H1 (cell line): ENCODE measurements around the gene MACROD2. TPM values are rescaled to one million over a fixed set of nuclear protein-coding genes. Genes with fewer than 3 reads are reported as not detected.

Experiments used
- CTCF ChIA-PET: fragments of 300-600 bp; sonication (Branson Sonifier 250); formaldehyde crosslinking; loops from one replicate; lab custom pipeline; 2021; ENCODE audit not compliant: partially characterized antibody; lab: Charles Lee
- POLR2A ChIA-PET: fragments of 300-600 bp; sonication (Branson Sonifier 250); formaldehyde crosslinking; loops from one replicate; lab custom pipeline; 2021; ENCODE audit warnings: inconsistent platforms; ENCODE audit not compliant: partially characterized antibody; lab: Charles Lee
- DNase-seq, 2 experiments: peaks; one replicate each; pipeline versions ENCODE4 v3.0.0 to v3.0.0-alpha.2; 2010 to 2022; ENCODE audit warnings: low spot score in 2 of 2, low read depth in 1 of 2, mixed read lengths in 1 of 2
- FAIRE-seq: peaks from 2 replicates; lab custom pipeline; 2011; peaks lifted over from hg19 to GRCh38; lab: Jason Lieb, UNC
- H2AFZ ChIP-seq: 2 replicates; pipeline ENCODE4 v1.8.1; 2012; ENCODE audit warnings: low read length, inconsistent platforms
- H2AK5ac ChIP-seq: 2 replicates; pipeline ENCODE4 v1.6.1; 2013; ENCODE audit warnings: low read depth, low read length
- H2BK120ac ChIP-seq: replicated peaks from 2 replicates; pipeline ENCODE3; 2013; ENCODE audit warnings: low read depth, low read length, inconsistent platforms
- H2BK12ac ChIP-seq: 2 replicates; pipeline ENCODE4 v1.6.1; 2013; ENCODE audit warnings: low read depth, low read length
- H2BK15ac ChIP-seq: 2 replicates; pipeline ENCODE4 v1.6.1; 2013; ENCODE audit warnings: low read length
- H2BK20ac ChIP-seq: 2 replicates; pipeline ENCODE4 v1.6.1; 2013; ENCODE audit warnings: low read length
- H2BK5ac ChIP-seq: 2 replicates; pipeline ENCODE4 v1.6.1; 2013; ENCODE audit warnings: low read depth, low read length
- H3K14ac ChIP-seq: 2 replicates; pipeline ENCODE4 v1.6.1; 2013; ENCODE audit warnings: inconsistent platforms; ENCODE audit not compliant: insufficient read length
- H3K18ac ChIP-seq: 2 replicates; pipeline ENCODE4 v1.6.1; 2013; ENCODE audit warnings: low read length; ENCODE audit errors: extremely low read depth
- H3K23ac ChIP-seq: 2 replicates; pipeline ENCODE4 v1.6.1; 2013; ENCODE audit warnings: inconsistent platforms; ENCODE audit not compliant: insufficient read length
- H3K23me2 ChIP-seq: 2 replicates; pipeline ENCODE4 v1.6.1; 2013; ENCODE audit warnings: low read depth, low read length
- H3K27ac ChIP-seq: 2 replicates; pipeline ENCODE4 v1.6.1; 2011; ENCODE audit warnings: low read depth, low read length, inconsistent platforms
- H3K27me3 ChIP-seq, 4 experiments: replicated peaks in 1 of 4; 1 replicate in 1 of 4; 2 replicates in 3 of 4; pipeline versions ENCODE4 v1.6.1 to v1.8.1; 2011 to 2013; ENCODE audit warnings: low read length in 3 of 4, mild to moderate bottlenecking in 3 of 4, inconsistent platforms in 2 of 4, mixed read lengths in 2 of 4, moderate library complexity in 1 of 4; ENCODE audit not compliant: control insufficient read depth in 3 of 4, insufficient read depth in 3 of 4; ENCODE audit errors: extremely low read depth in 1 of 4
- H3K36me3 ChIP-seq, 4 experiments: 2 replicates each; pipeline versions ENCODE4 v1.6.1 to v1.8.1; 2011 to 2013; ENCODE audit warnings: mild to moderate bottlenecking in 4 of 4, low read length in 3 of 4, moderate library complexity in 2 of 4, control low read depth in 1 of 4, inconsistent platforms in 1 of 4; ENCODE audit not compliant: insufficient read depth in 4 of 4, control insufficient read depth in 2 of 4
- H3K4ac ChIP-seq: replicated peaks from 2 replicates; pipeline ENCODE3; 2013; ENCODE audit warnings: low read length, low read depth, mixed read lengths, inconsistent platforms; ENCODE audit not compliant: insufficient read length
- H3K4me1 ChIP-seq, 4 experiments: replicated peaks in 1 of 4; 1 replicate in 1 of 4; 2 replicates in 3 of 4; pipeline versions ENCODE4 v1.6.1 to v1.8.1; 2011 to 2013; ENCODE audit warnings: low read length in 3 of 4, inconsistent platforms in 2 of 4, mixed read lengths in 1 of 4; ENCODE audit not compliant: insufficient read depth in 4 of 4, control insufficient read depth in 3 of 4
- H3K4me2 ChIP-seq, 2 experiments: 2 replicates each; pipeline versions ENCODE4 v1.6.1 to v1.8.1; 2011 to 2013; ENCODE audit warnings: low read depth in 2 of 2, low read length in 2 of 2, control low read depth in 1 of 2, inconsistent platforms in 1 of 2, mild to moderate bottlenecking in 1 of 2; ENCODE audit not compliant: insufficient read depth in 1 of 2
- H3K4me3 ChIP-seq, 4 experiments: fragments of 200-600, 300-600 bp in 1 of 4; sonication (generic), shearing (Covaris generic), sonication (Bioruptor Twin) in 1 of 4; 2 replicates each; pipeline versions ENCODE4 v1.5.1 to v1.8.1; 2011 to 2016; ENCODE audit warnings: low read length in 4 of 4, low read depth in 3 of 4, control low read depth in 2 of 4, inconsistent platforms in 2 of 4, mild to moderate bottlenecking in 2 of 4, mixed read lengths in 1 of 4, moderate library complexity in 1 of 4; ENCODE audit not compliant: insufficient read depth in 2 of 4; ENCODE audit errors: extremely low read depth in 1 of 4
- H3K56ac ChIP-seq: replicated peaks from 2 replicates; pipeline ENCODE3; 2013; ENCODE audit warnings: low read depth, mild to moderate bottlenecking, mixed read lengths, low read length, inconsistent platforms; ENCODE audit not compliant: insufficient read length
- H3K79me1 ChIP-seq: 2 replicates; pipeline ENCODE4 v1.6.1; 2013; ENCODE audit warnings: low read depth, low read length, control low read depth
- H3K79me2 ChIP-seq, 2 experiments: 2 replicates each; pipeline versions ENCODE4 v1.6.1 to v1.8.1; 2012 to 2013; ENCODE audit warnings: low read length in 2 of 2, mild to moderate bottlenecking in 2 of 2, inconsistent platforms in 1 of 2; ENCODE audit not compliant: insufficient read depth in 2 of 2, control insufficient read depth in 1 of 2
- H3K9ac ChIP-seq, 4 experiments: replicated peaks in 1 of 4; 1 replicate in 1 of 4; 2 replicates in 3 of 4; pipeline versions ENCODE4 v1.6.1 to v1.8.1; 2011 to 2013; ENCODE audit warnings: low read depth in 3 of 4, low read length in 3 of 4, control low read depth in 2 of 4, mild to moderate bottlenecking in 2 of 4, moderate library complexity in 2 of 4, inconsistent platforms in 1 of 4; ENCODE audit errors: extremely low read depth in 1 of 4
- H3K9me3 ChIP-seq, 2 experiments: 2 replicates each; pipeline versions ENCODE4 v1.6.1 to v1.8.1; 2012 to 2013; ENCODE audit warnings: mild to moderate bottlenecking in 2 of 2, moderate library complexity in 2 of 2, control low read depth in 1 of 2, inconsistent platforms in 1 of 2, low read depth in 1 of 2, low read length in 1 of 2, mixed read lengths in 1 of 2; ENCODE audit not compliant: insufficient read depth in 2 of 2
- H4K20me1 ChIP-seq, 2 experiments: replicated peaks in 1 of 2; 2 replicates each; pipeline versions ENCODE3 to v1.8.1; 2011 to 2013; ENCODE audit warnings: inconsistent platforms in 2 of 2, low read length in 2 of 2, mild to moderate bottlenecking in 1 of 2; ENCODE audit not compliant: insufficient read depth in 2 of 2, control insufficient read depth in 1 of 2
- H4K5ac ChIP-seq: 2 replicates; pipeline ENCODE4 v1.6.1; 2013; ENCODE audit warnings: low read length, low read depth, mixed read lengths, inconsistent platforms; ENCODE audit not compliant: insufficient read length
- H4K8ac ChIP-seq: 2 replicates; pipeline ENCODE4 v1.8.0; 2013; ENCODE audit warnings: mild to moderate bottlenecking, moderate library complexity, low read length, inconsistent platforms; ENCODE audit not compliant: insufficient read depth; ENCODE audit errors: extremely low read depth
- H4K91ac ChIP-seq: replicated peaks from 2 replicates; pipeline ENCODE3; 2013; ENCODE audit warnings: low read length, mixed read lengths, inconsistent platforms; ENCODE audit not compliant: insufficient read length
- CTBP2 ChIP-seq: IDR thresholded peaks from 2 replicates; pipeline ENCODE4 v1.7.0; 2011; ENCODE audit warnings: borderline replicate concordance, mild to moderate bottlenecking, moderate library complexity, mixed read lengths, low read length; ENCODE audit not compliant: insufficient read depth, insufficient read length
- E2F6 ChIP-seq: IDR thresholded peaks from 2 replicates; pipeline ENCODE4 v1.6.1; 2012; ENCODE audit warnings: inconsistent platforms
- GTF2F1 ChIP-seq: IDR thresholded peaks from 2 replicates; pipeline ENCODE4 v1.6.1; 2012; ENCODE audit warnings: low read depth, low read length, improper control_type of control experiment, borderline replicate concordance
- JUN ChIP-seq: IDR thresholded peaks from 2 replicates; pipeline ENCODE4 v1.6.1; 2011; ENCODE audit warnings: low read depth, mild to moderate bottlenecking, improper control_type of control experiment, low read length
- NANOG ChIP-seq: IDR thresholded peaks from 2 replicates; pipeline ENCODE4 v1.6.1; 2011; ENCODE audit warnings: low read length, low read depth, mild to moderate bottlenecking, inconsistent platforms; ENCODE audit not compliant: insufficient read depth, poor library complexity, severe bottlenecking
- PHF8 ChIP-seq: fragments of 200-600 bp; sonication (generic); conservative IDR thresholded peaks from 2 replicates; pipeline ENCODE4 v1.7.1; 2012; ENCODE audit warnings: low read depth, mild to moderate bottlenecking, inconsistent platforms, low read length, moderate library complexity
- POLR2AphosphoS5 ChIP-seq: IDR thresholded peaks from 2 replicates; pipeline ENCODE4 v1.6.1; 2011; ENCODE audit warnings: low read depth, low read length
- RFX5 ChIP-seq: IDR thresholded peaks from 2 replicates; pipeline ENCODE4 v1.6.1; 2011; ENCODE audit warnings: low read depth, low read length, improper control_type of control experiment, borderline replicate concordance
- SIRT6 ChIP-seq: IDR thresholded peaks from one replicate; pipeline ENCODE4 v1.7.1; 2012; ENCODE audit warnings: low read length, inconsistent platforms
- SP2 ChIP-seq: IDR thresholded peaks from 2 replicates; pipeline ENCODE4 v1.6.1; 2012; ENCODE audit warnings: mild to moderate bottlenecking, low read length, inconsistent platforms
- SRF ChIP-seq: IDR thresholded peaks from 2 replicates; pipeline ENCODE4 v1.6.1; 2011; ENCODE audit warnings: mild to moderate bottlenecking, low read depth, low read length, moderate library complexity
- SUZ12 ChIP-seq: fragments of 200-600 bp; sonication (generic); IDR thresholded peaks from 2 replicates; pipeline ENCODE4 v1.6.1; 2012; ENCODE audit warnings: mild to moderate bottlenecking, inconsistent platforms, low read length, moderate library complexity, mixed read lengths
- WGBS, 2 experiments: shearing (Covaris generic) in 1 of 2; methylation state at CpG; one replicate each; pipeline versions ENCODE4 v1.1.6 to v1.1.7; 2013 to 2015; ENCODE audit warnings: low lambda C conversion rate in 2 of 2, mixed read lengths in 2 of 2, inconsistent platforms in 1 of 2, low coverage in 1 of 2, missing lambda C conversion rate in 1 of 2; ENCODE audit not compliant: insufficient replicate concordance in 2 of 2, insufficient coverage in 1 of 2, insufficient read length in 1 of 2; ENCODE audit errors: extremely low coverage in 1 of 2, missing lambda C conversion rate in 1 of 2; 5-methylcytosine and 5-hydroxymethylcytosine counted together
- polyA plus RNA-seq, 7 experiments: library from polyadenylated mRNA; depleted of rRNA in 3 of 7; stranded (reverse) in 5 of 7; unstranded in 2 of 7; fragments of >200 nt in 5 of 7; fragments of 200-250 nt in 2 of 7; gene quantifications; 1 replicate in 5 of 7; 2 replicates in 1 of 7; 4 replicates in 1 of 7; pipeline versions ENCODE4 v1.2.1 to v1.2.3, GENCODE V29; 2011 to 2013; ENCODE audit warnings: missing spikeins in 2 of 7, mixed read lengths in 2 of 7
- total RNA-seq: library from RNA; stranded (reverse); fragmentation: NEBNext Ultra II Directional; extraction: Animal tissue kit (Norgen Biotek cat#: 25700); gene quantifications from 2 replicates; pipeline ENCODE4 v1.2.1, GENCODE V29; 2021

The MACROD2 gene
- total and polyA plus RNA-seq, 2 of the 8 experiments (the other 6 are each of a cell fraction or from before 2014, with no cell fraction given), result 0.70 to 3.9 TPM

- no peaks in the 10 kb centered on the region for H3K79me2 ChIP-seq
- no peak overlapping the region for H3K4me2 ChIP-seq
- H3K36me3 ChIP-seq, result no peaks in the 10 kb centered on the region
- no peaks in the 10 kb centered on the region for H3K23me2 ChIP-seq
- H4K5ac ChIP-seq, result no peak overlapping the region
- no peak overlapping the region for H2BK5ac ChIP-seq
- no peak overlapping the region for H3K4ac ChIP-seq
- no peaks in the 10 kb centered on the region for H3K27me3 ChIP-seq
- peak overlapping the region; percentile 87; the same call in 1 of the 2 replicates for H2AFZ ChIP-seq
- H2BK120ac ChIP-seq, result no peak overlapping the region
- H3K23ac ChIP-seq, result no peak overlapping the region
- DNase-seq (no peak), FAIRE-seq (no peak)
- no peak overlapping the region for H3K27ac ChIP-seq
- no peak overlapping the region for H2AK5ac ChIP-seq
- H3K9me3 ChIP-seq, result no peaks in the 10 kb centered on the region
- no peaks in the 10 kb centered on the region for H3K79me1 ChIP-seq
- H2BK12ac ChIP-seq, result no peak overlapping the region
- no peak overlapping the region for H3K56ac ChIP-seq
- peaks cover 0 to 12% (median 4%) of the 10 kb centered on the region in 4 experiments; a peak in 4 of 7 replicates for H3K4me1 ChIP-seq
- no peak overlapping the region for H4K91ac ChIP-seq
- ChIA-PET POLR2A (no interaction called here), CTCF (interaction anchor here (2.1 kb wide), 1 partner anchor 13 kb away, joined by 7 read pairs; no protein-coding TSS in a partner anchor)
- no peaks in the 10 kb centered on the region for H4K20me1 ChIP-seq
- no peak overlapping the region for H4K8ac ChIP-seq
- H3K9ac ChIP-seq, result no peak overlapping the region
- no peak overlapping the region for H3K14ac ChIP-seq
- H3K18ac ChIP-seq, result no peak overlapping the region
- 94% methylated on average over 5 of the region's 5 CpGs; no CpG with 5 or more reads in 1 of the 2 experiments for WGBS, 2 experiments
- no peak overlapping the region for H2BK15ac ChIP-seq
- H2BK20ac ChIP-seq, result peak overlapping the region; percentile 34; the same call in 1 of the 2 replicates
- H3K4me3 ChIP-seq, result no peak overlapping the region
- no peak for TF ChIP-seq RFX5
- TF ChIP-seq JUN, result no peak
- no peak for TF ChIP-seq POLR2AphosphoS5
- TF ChIP-seq SRF, result no peak
- no peak for TF ChIP-seq NANOG
- TF ChIP-seq PHF8, result no peak
- TF ChIP-seq GTF2F1, result no peak
- TF ChIP-seq SUZ12, result no peak
- TF ChIP-seq CTBP2, result no peak
- no peak for TF ChIP-seq SIRT6
- TF ChIP-seq SP2, result no peak
- TF ChIP-seq E2F6, result no peak
Observed at GRCh38 chr20:15222502-15223330, 1227.4 kb downstream of the MACROD2 start.
